IMR-90 (cell line): ENCODE data around the gene BLVRA. TPM values are rescaled to one million over a fixed set of nuclear protein-coding genes. Genes with fewer than 3 reads are reported as not detected.

Experiments used
- ATAC-seq: fragments of 200-7000 bp; cut with Tn5 transposase; 2 replicates; pipeline ENCODE4 v1.9.1; 2020; ENCODE audit warnings: low read depth, mild to moderate bottlenecking, moderate library complexity
- BruUV-seq: library from RNA; stranded (reverse); fragments of 400-500 nt; replicated peaks from 2 replicates; lab custom pipeline; 2021; lab: Mats Ljungman, UMichigan
- CTCF ChIA-PET: fragments of 300-600 bp; formaldehyde crosslinking; extraction: SDS; loops from one replicate; lab custom pipeline; 2021; ENCODE audit warnings: antibody characterized with exemption; lab: Yijun Ruan, JAX
- POLR2A ChIA-PET: fragments of 300-600 bp; sonication (Branson Sonifier 250); formaldehyde crosslinking; loops from one replicate; lab custom pipeline; 2022; ENCODE audit warnings: antibody characterized with exemption; ENCODE audit not compliant: unreplicated experiment; lab: Charles Lee
- DNase-seq: peaks from one replicate; pipeline ENCODE4 v3.0.0; 2013
- H2AFZ ChIP-seq: replicated peaks from 2 replicates; pipeline ENCODE3; 2013; ENCODE audit warnings: low read length, mild to moderate bottlenecking; ENCODE audit not compliant: poor library complexity
- H2AK5ac ChIP-seq: 2 replicates; pipeline ENCODE4 v1.6.1; 2013; ENCODE audit warnings: low read depth, low read length, inconsistent platforms
- H2AK9ac ChIP-seq: replicated peaks from 2 replicates; pipeline ENCODE3; 2013; ENCODE audit warnings: mild to moderate bottlenecking, low read depth, low read length, moderate library complexity; ENCODE audit not compliant: poor library complexity
- H2BK120ac ChIP-seq: 2 replicates; pipeline ENCODE4 v1.6.1; 2013; ENCODE audit warnings: low read depth, low read length, inconsistent platforms
- H2BK15ac ChIP-seq: 3 replicates; pipeline ENCODE4 v1.6.1; 2013; ENCODE audit warnings: low read depth, low read length, inconsistent platforms
- H2BK20ac ChIP-seq: 2 replicates; pipeline ENCODE4 v1.6.1; 2013; ENCODE audit warnings: low read depth, mild to moderate bottlenecking, inconsistent platforms, low read length, moderate library complexity
- H2BK5ac ChIP-seq: 2 replicates; pipeline ENCODE4 v1.6.1; 2013; ENCODE audit warnings: mild to moderate bottlenecking, low read depth, low read length, inconsistent platforms; ENCODE audit not compliant: poor library complexity, severe bottlenecking
- H3K14ac ChIP-seq: replicated peaks from 2 replicates; pipeline ENCODE4 v1.6.1; 2013; ENCODE audit warnings: low read depth, low read length, inconsistent platforms
- H3K18ac ChIP-seq: 2 replicates; pipeline ENCODE4 v1.6.1; 2013; ENCODE audit warnings: low read depth, low read length, control low read depth
- H3K23ac ChIP-seq: 2 replicates; pipeline ENCODE4 v1.6.1; 2013; ENCODE audit warnings: low read depth, low read length, inconsistent platforms
- H3K27ac ChIP-seq: 2 replicates; pipeline ENCODE4 v1.5.1; 2013; ENCODE audit warnings: mild to moderate bottlenecking, control low read depth, low read length; ENCODE audit not compliant: insufficient read depth
- H3K27me3 ChIP-seq: 2 replicates; pipeline ENCODE4 v1.6.1; 2013; ENCODE audit warnings: low read length; ENCODE audit not compliant: control insufficient read depth, insufficient read depth
- H3K36me3 ChIP-seq: 2 replicates; pipeline ENCODE4 v1.6.1; 2013; ENCODE audit warnings: low read length, mixed read lengths; ENCODE audit not compliant: control insufficient read depth, insufficient read depth
- H3K4ac ChIP-seq: 2 replicates; pipeline ENCODE4 v1.6.1; 2013; ENCODE audit warnings: low read depth, low read length, inconsistent platforms
- H3K4me1 ChIP-seq: 2 replicates; pipeline ENCODE4 v1.6.1; 2013; ENCODE audit warnings: low read length, mixed read lengths; ENCODE audit not compliant: control insufficient read depth, insufficient read depth
- H3K4me2 ChIP-seq: 2 replicates; pipeline ENCODE4 v1.6.1; 2013; ENCODE audit warnings: low read depth, mild to moderate bottlenecking, control low read depth, low read length, moderate library complexity
- H3K4me3 ChIP-seq: 2 replicates; pipeline ENCODE4 v1.5.1; 2013; ENCODE audit warnings: low read depth, mild to moderate bottlenecking, control low read depth, low read length, moderate library complexity; ENCODE audit not compliant: insufficient read depth
- H3K56ac ChIP-seq: 2 replicates; pipeline ENCODE4 v1.6.1; 2013; ENCODE audit warnings: low read length, inconsistent platforms; ENCODE audit not compliant: insufficient read depth; ENCODE audit errors: extremely low read depth
- H3K79me1 ChIP-seq, 2 experiments: 2 replicates each; pipeline ENCODE4 v1.6.1; 2013; ENCODE audit warnings: low read length in 2 of 2, inconsistent platforms in 1 of 2, low read depth in 1 of 2
- H3K9ac ChIP-seq: 2 replicates; pipeline ENCODE4 v1.6.1; 2013; ENCODE audit warnings: low read depth, low read length, control low read depth
- H3K9me1 ChIP-seq: 2 replicates; pipeline ENCODE4 v1.6.1; 2013; ENCODE audit warnings: low read length, inconsistent platforms; ENCODE audit not compliant: insufficient read depth
- H3K9me3 ChIP-seq: 2 replicates; pipeline ENCODE4 v1.6.1; 2013; ENCODE audit warnings: low read length; ENCODE audit not compliant: control insufficient read depth, insufficient read depth
- H4K20me1 ChIP-seq: 2 replicates; pipeline ENCODE4 v1.6.1; 2013; ENCODE audit warnings: low read length, inconsistent platforms; ENCODE audit not compliant: insufficient read depth
- H4K5ac ChIP-seq: 2 replicates; pipeline ENCODE4 v1.6.1; 2013; ENCODE audit warnings: mild to moderate bottlenecking, low read depth, low read length, control low read depth
- H4K8ac ChIP-seq, 2 experiments: 2 replicates each; pipeline ENCODE4 v1.6.1; 2013; ENCODE audit warnings: low read depth in 2 of 2, low read length in 2 of 2, control low read depth in 1 of 2, inconsistent platforms in 1 of 2
- H4K91ac ChIP-seq: 2 replicates; pipeline ENCODE4 v1.6.1; 2013; ENCODE audit warnings: low read depth, low read length, inconsistent platforms; ENCODE audit not compliant: insufficient read depth
- BHLHE40 ChIP-seq: fragments of 150-350 bp; IDR thresholded peaks from 2 replicates; pipeline ENCODE4 v1.6.1; 2016; ENCODE audit warnings: mild to moderate bottlenecking, low read depth, low read length
- CEBPB ChIP-seq: IDR thresholded peaks from 2 replicates; pipeline ENCODE4 v1.6.1; 2012; ENCODE audit warnings: low read depth, low read length, improper control_type of control experiment
- CHD1 ChIP-seq: IDR thresholded peaks from 2 replicates; pipeline ENCODE4 v1.6.1; 2012; ENCODE audit warnings: low read depth, low read length, improper control_type of control experiment
- ELK1 ChIP-seq: fragments of 150-350 bp; IDR thresholded peaks from 2 replicates; pipeline ENCODE4 v1.6.1; 2016; ENCODE audit warnings: low read depth, mild to moderate bottlenecking, low read length, moderate library complexity, borderline replicate concordance
- FOS ChIP-seq: fragments of 150-350 bp; IDR thresholded peaks from 2 replicates; pipeline ENCODE4 v1.6.1; 2016; ENCODE audit warnings: low read depth, low read length
- MAFK ChIP-seq: IDR thresholded peaks from 2 replicates; pipeline ENCODE4 v1.6.1; 2012; ENCODE audit warnings: low read depth, low read length, improper control_type of control experiment
- MAZ ChIP-seq: IDR thresholded peaks from 2 replicates; pipeline ENCODE4 v1.6.1; 2012; ENCODE audit warnings: low read depth, mild to moderate bottlenecking, low read length, improper control_type of control experiment, moderate library complexity, borderline replicate concordance
- NFE2L2 ChIP-seq: fragments of 150-350 bp; IDR thresholded peaks from 2 replicates; pipeline ENCODE4 v1.6.1; 2016; ENCODE audit warnings: low read depth, mild to moderate bottlenecking, low read length
- POLR2A ChIP-seq: IDR thresholded peaks from 2 replicates; pipeline ENCODE4 v1.6.1; 2012; ENCODE audit warnings: mild to moderate bottlenecking, low read depth, low read length
- RAD21 ChIP-seq: IDR thresholded peaks from 2 replicates; pipeline ENCODE4 v1.6.1; 2012; ENCODE audit warnings: low read length, improper control_type of control experiment
- RCOR1 ChIP-seq: IDR thresholded peaks from 2 replicates; pipeline ENCODE4 v1.6.1; 2012; ENCODE audit warnings: mild to moderate bottlenecking, low read length, improper control_type of control experiment; ENCODE audit not compliant: insufficient replicate concordance
- RFX5 ChIP-seq: IDR thresholded peaks from 2 replicates; pipeline ENCODE4 v1.8.0; 2012; ENCODE audit warnings: low read depth, mild to moderate bottlenecking, low read length, moderate library complexity
- SMC3 ChIP-seq: fragments of 150-350 bp; IDR thresholded peaks from 2 replicates; pipeline ENCODE4 v1.6.1; 2016; ENCODE audit warnings: low read depth, mild to moderate bottlenecking, antibody characterized with exemption, low read length, moderate library complexity
- WGBS, 2 experiments: methylation state at CpG; one replicate each; pipeline versions ENCODE4 v1.1.5 to v1.1.7; 2013; ENCODE audit warnings: missing lambda C conversion rate in 2 of 2; ENCODE audit not compliant: insufficient read length in 1 of 2; ENCODE audit errors: extremely low coverage in 2 of 2; 5-methylcytosine and 5-hydroxymethylcytosine counted together
- dilution Hi-C: fragments of 300-500 bp; cut with HindIII; formaldehyde crosslinking; loops from one replicate; pipeline ENCODE4 v1.14.3; 2018; ENCODE audit warnings: low sequenced_read_pairs; ENCODE audit not compliant: unreplicated experiment
- in situ Hi-C: fragments of 300-500 bp; cut with MboI; formaldehyde crosslinking; loops from 3 replicates; pipeline ENCODE4 v1.14.3; 2019; ENCODE audit warnings: low sequenced_read_pairs, inconsistent platforms, mixed read lengths
- intact Hi-C: fragments of 100-400 bp; cut with micrococcal nuclease; formaldehyde crosslinking; loops from 2 replicates; pipeline ENCODE4 v1.10.0; 2022
- polyA plus RNA-seq, 3 experiments: library from polyadenylated mRNA; depleted of rRNA; stranded (reverse); fragments of >200 nt; gene quantifications; 2 replicates each; pipeline ENCODE4 v1.2.3, GENCODE V29; 2012; ENCODE audit warnings: low replicate concordance in 1 of 3
- total RNA-seq: library from RNA; depleted of rRNA; stranded (reverse); fragments of >200 nt; gene quantifications from 2 replicates; pipeline ENCODE4 v1.2.3, GENCODE V29; 2012
- TF ChIP-seq, protein P1 (sequence below): conservative IDR thresholded peaks from 2 replicates; pipeline ENCODE4 v1.5.1; 2012; ENCODE audit warnings: mild to moderate bottlenecking, low read depth, low read length, improper control_type of control experiment

The BLVRA gene
- total and polyA plus RNA-seq, 2 of the 4 experiments (the other 2 are of a cell fraction) = 32.3 to 47.1 TPM

DNA sequence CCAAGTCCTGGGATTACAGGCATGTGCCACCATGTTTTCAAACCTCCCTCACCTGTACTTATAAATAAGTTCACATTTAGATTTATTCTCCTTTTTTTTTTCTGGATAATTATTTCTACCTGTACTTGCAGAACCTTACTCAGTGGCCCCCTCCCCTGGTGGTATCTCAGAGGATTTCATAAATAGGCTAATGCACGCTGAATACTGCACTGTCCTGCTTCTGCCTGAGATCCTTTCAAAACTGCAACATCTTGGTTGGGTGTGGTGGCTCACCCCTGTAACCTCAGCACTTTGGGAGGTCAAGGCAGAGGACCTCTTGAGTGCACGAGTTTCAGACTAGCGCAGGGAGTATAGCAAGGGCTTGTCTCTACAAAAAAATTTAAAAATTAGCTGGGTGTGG is 4.6 kb upstream of the BLVRA start:
- no peak overlapping the region for H2AK5ac ChIP-seq
- no peak for TF ChIP-seq RCOR1
- TF ChIP-seq CEBPB = no peak
- no peak for TF ChIP-seq RAD21
- TF ChIP-seq RFX5 = no peak
- no peak for TF ChIP-seq SMC3
- TF ChIP-seq MAFK = no peak
- no peak for TF ChIP-seq MAZ
- no peak for TF ChIP-seq POLR2A
- TF ChIP-seq, protein P1, sequence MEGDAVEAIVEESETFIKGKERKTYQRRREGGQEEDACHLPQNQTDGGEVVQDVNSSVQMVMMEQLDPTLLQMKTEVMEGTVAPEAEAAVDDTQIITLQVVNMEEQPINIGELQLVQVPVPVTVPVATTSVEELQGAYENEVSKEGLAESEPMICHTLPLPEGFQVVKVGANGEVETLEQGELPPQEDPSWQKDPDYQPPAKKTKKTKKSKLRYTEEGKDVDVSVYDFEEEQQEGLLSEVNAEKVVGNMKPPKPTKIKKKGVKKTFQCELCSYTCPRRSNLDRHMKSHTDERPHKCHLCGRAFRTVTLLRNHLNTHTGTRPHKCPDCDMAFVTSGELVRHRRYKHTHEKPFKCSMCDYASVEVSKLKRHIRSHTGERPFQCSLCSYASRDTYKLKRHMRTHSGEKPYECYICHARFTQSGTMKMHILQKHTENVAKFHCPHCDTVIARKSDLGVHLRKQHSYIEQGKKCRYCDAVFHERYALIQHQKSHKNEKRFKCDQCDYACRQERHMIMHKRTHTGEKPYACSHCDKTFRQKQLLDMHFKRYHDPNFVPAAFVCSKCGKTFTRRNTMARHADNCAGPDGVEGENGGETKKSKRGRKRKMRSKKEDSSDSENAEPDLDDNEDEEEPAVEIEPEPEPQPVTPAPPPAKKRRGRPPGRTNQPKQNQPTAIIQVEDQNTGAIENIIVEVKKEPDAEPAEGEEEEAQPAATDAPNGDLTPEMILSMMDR = no peak
- no peak for TF ChIP-seq ELK1
- TF ChIP-seq BHLHE40 = no peak
- TF ChIP-seq NFE2L2 = no peak
- TF ChIP-seq CHD1 = no peak
- no peak for TF ChIP-seq FOS
- H2AFZ ChIP-seq = no peak overlapping the region
- peaks cover 5% of the 10 kb centered on the region for H3K27me3 ChIP-seq
- H3K56ac ChIP-seq = no peak overlapping the region
- H2BK20ac ChIP-seq = no peak overlapping the region
- intact Hi-C loops (no loop called here), in situ Hi-C loops (no loop called here), dilution Hi-C loops (no loop called here)
- no peak overlapping the region for H3K18ac ChIP-seq
- H3K4me3 ChIP-seq = no peak overlapping the region
- H3K9ac ChIP-seq = no peak overlapping the region
- CTCF ChIA-PET = interaction anchor here (0.6 kb wide), 1 partner anchor 23 kb away, joined by 3 read pairs; no protein-coding TSS in a partner anchor
- no peak overlapping the region for H4K91ac ChIP-seq
- no peak overlapping the region for H4K8ac ChIP-seq
- H3K4ac ChIP-seq = no peak overlapping the region
- H3K27ac ChIP-seq = no peak overlapping the region
- no peak overlapping the region for H2BK5ac ChIP-seq
- POLR2A ChIA-PET = interaction anchor here (0.7 kb wide), 1 partner anchor 71 kb away, joined by 3 read pairs; no protein-coding TSS in a partner anchor
- H3K9me1 ChIP-seq = peaks cover 16% of the 10 kb centered on the region
- DNase-seq = no peak
- H2AK9ac ChIP-seq = no peak overlapping the region
- no peak overlapping the region for H3K23ac ChIP-seq
- H3K4me2 ChIP-seq = no peak overlapping the region
- WGBS, 2 experiments = no CpG with 5 or more reads among the region's 3 CpGs
- H3K14ac ChIP-seq = no peak overlapping the region
- H2BK15ac ChIP-seq = no peak overlapping the region
- H3K9me3 ChIP-seq = no peaks in the 10 kb centered on the region
- no peaks in the 10 kb centered on the region for H3K36me3 ChIP-seq
- H3K4me1 ChIP-seq = peaks cover 15% of the 10 kb centered on the region; the same call in 1 of the 2 replicates
- no peak overlapping the region for H4K5ac ChIP-seq
- no peaks in the 10 kb centered on the region for H3K79me1 ChIP-seq
- no peak overlapping the region for H2BK120ac ChIP-seq
- no peaks in the 10 kb centered on the region for H4K20me1 ChIP-seq
- no peak for ATAC-seq
- no TSS peak for BruUV-seq
